HG03097 (cell line): ENCODE data around the gene MAFG.

Source experiments
- ATAC-seq: cut with Tn5 transposase; IDR thresholded peaks from one replicate; pipeline ENCODE4 v1.9.1; 2021; ENCODE audit not compliant: unreplicated experiment, low FRiP score

Gene MAFG

GRCh38 chr17:81911969-81912368 is 15.6 kb downstream of the MAFG start:
- no peak for ATAC-seq

GRCh38 chr17:81911277-81911961 is 16.1 kb downstream of the MAFG start, which contains the start of gene PCYT2:
PCYT2 (minus strand) TSS chr17:81911399; CDS start chr17:81911355, 44 bp downstream.
- peak; percentile 51 for ATAC-seq

DNA sequence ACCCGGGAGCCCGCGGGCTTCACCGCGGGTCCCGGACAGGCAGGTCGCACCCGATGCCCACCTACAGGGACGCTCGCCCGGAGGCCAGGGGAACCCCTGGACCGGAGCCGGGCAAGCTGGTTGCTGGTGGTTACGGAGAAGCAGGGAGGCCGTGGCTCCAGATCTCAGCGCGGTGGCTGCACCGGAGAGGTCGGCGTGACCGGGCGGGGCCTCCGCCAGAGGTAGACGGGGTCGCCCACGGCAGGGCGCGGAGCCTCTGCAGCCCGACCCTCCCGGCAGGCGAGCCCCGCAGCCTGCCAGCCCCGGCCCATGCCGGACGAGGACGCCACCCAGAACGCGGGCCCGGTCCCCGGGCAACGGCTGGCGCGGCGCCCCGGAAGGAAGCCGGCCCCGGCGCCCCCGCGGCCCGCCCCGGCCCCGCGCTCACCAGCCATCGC is 16.7 kb downstream of the MAFG start:
- peak; percentile 26 for ATAC-seq

GRCh38 chr17:81909966-81910839 is 17.3 kb downstream of the MAFG start:
- ATAC-seq, result no peak

DNA sequence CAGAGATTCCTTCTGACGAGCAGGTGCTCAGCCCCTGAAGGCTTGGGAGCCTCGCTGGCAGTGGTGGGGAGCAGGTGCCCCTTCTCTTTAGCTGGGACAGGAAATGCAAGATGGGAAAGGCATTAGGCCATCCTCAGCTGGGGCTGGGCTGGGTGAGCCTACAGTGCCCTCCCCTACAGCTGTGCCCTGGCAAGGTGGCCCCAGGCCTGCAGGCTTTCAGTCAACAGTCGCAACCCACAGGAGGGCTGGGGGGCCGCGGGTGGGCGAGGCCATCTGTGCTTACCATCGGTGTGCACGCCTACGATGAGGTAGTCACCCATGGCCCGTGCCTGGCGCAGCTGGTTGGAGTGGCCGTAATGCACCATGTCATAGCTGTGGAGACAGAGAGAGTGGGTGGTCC is 18.3 kb downstream of the MAFG start:
- no peak for ATAC-seq

DNA sequence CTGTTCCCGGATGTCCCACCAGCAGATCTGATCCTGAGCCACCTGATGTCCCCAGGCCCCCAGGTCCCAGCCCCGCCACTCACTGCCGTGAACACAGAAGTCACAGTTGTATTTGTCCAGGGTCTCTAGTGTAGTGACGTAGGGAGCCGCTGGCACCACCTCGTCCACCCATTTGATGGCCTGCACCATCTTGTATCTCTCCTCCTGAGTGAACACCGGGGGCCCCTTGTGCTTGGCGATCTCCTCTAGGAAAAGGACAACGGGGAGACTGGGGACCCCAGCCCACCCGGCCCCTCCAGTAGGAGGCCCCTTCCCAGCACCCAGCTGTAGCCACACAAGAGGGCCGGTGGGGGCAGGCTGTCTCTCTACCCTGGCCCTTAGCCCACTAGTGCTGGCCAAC is 18.7 kb downstream of the MAFG start:
- ATAC-seq, result no peak

GRCh38 chr17:81907219-81908145 is 20.1 kb downstream of the MAFG start:
- ATAC-seq, result no peak

- ATAC-seq, result no peak
Measured at GRCh38 chr17:81906476-81907218, 20.9 kb downstream of the MAFG start.

GRCh38 chr17:81905993-81906392 is 21.5 kb downstream of the MAFG start:
- no peak for ATAC-seq

DNA sequence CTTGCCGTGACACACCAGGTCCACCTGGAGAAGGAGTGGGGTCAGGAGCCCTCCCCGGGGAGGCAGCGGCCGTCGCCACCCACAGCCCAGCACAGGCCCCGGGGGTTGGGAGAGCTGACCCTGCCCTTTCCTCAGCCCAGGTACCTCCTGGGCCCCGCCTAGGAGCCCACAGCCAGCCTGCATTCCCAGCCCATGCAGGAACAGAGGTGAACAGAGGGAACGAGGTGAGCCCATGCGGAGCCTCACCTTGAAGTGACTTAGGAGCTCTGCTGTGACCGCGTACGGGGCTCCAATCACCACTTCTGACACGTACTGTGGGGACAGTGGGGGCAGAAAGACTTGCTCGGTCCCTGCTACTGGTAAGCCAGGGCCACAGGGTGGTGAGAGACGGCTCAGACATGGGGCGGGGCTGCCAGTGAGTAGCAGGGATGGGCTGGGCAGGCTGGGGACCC is 22.1 kb downstream of the MAFG start:
- ATAC-seq, result no peak

DNA sequence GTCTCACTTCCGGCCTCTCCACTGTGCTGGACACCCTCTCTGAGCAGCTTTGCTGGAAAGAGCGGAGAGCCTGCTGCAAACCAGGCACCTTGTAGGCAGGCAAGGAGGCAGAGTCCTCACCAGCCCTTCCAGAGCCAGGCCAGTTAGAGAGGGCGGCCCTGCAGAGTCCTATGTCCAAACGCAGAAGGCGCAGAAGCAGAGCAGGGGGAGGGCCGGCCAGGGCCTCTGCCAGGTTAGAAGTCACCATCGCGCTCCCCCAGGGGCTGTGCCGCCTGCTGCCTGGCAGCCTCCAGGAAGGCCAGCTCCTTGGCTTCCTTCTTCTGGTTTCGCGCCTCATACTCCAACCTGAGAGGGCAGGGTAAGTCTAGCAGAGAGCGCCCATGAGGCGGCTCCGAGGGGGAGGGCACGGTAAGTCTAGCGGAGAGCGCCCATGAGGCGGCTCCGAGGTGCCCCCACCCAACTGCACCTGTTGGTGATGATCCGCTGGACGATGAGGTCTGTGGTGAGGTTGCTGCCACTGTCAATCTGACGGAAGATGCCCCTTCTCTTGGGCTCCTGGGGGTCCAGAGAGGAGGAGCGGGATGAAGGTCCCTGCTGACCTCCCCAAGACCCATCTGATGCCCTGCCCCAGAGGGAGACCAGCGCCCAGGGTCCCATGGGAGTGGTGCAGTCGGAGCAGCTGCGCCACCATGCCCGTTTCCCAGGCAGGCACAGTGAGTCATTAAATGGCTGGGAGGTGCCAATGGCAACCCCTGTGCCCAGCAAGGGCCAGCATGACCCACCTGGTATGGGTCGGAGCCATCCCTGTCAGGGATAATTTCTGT is 22.7 kb downstream of the MAFG start:
- ATAC-seq, result no peak

DNA sequence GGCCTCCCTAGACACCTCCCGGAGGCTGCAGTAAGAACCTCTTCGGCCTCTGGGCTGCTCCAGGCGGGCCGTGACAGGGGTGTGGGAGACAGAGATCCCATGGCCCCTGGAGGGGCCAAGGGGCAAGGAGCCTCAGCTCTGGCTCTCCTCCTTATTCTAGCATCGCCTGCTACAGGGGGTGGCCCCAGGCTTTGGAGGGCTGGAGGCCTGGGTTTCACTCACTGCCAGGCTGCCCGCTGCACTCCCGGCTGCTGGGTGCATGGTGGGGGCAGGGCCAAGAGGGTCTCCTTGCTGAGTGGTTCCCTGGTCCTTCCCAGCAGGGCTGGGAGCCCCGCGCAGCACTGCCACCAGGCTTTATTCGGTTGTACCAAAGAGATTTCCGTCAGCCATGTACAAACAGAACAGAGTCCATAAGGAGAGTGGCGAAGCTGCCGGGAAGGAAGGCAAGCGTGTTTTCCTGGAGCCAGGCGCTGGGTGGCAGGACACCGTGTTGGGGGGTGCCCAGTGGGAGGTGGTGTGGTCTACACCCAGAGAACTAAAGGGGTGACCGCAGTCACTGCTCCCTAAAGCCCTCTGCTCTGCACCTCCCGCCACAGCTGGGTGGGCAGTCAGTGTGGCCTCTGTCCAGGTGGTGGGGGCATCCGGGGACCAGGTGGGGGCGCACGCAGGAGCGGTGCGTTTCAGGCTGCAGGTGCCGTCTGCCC is 23.5 kb downstream of the MAFG start:
- no peak for ATAC-seq

GRCh38 chr17:81903415-81903831 is 24.1 kb downstream of the MAFG start:
- ATAC-seq, result no peak

- no peak for ATAC-seq
Measured at GRCh38 chr17:81902653-81903414, 24.7 kb downstream of the MAFG start.

GRCh38 chr17:81902023-81902652 is 25.4 kb downstream of the MAFG start, which contains the start of gene NPB:
NPB (plus strand) TSS chr17:81902238; CDS start chr17:81902278, 40 bp downstream.
- ATAC-seq, result no peak

- ATAC-seq, result no peak
Measured at GRCh38 chr17:81901167-81902022, 26.1 kb downstream of the MAFG start.
